Testis (tissue), 2 donors: ENCODE measurements around the gene ANAPC16.

ENCODE experiments used
- POLR2A ChIP-seq: fragments of 450-650 bp; IDR thresholded peaks from one replicate; pipeline ENCODE4 v1.6.1; 2017; ENCODE audit warnings: antibody characterized with exemption, mild to moderate bottlenecking, moderate library complexity
- TF ChIP-seq, protein P1 (sequence below), 3 experiments: fragments of 450-650 bp in 2 of 3; fragments of 200-600 bp in 1 of 3; sonication (generic) in 1 of 3; IDR thresholded peaks; one replicate each; pipeline ENCODE4 v1.5.1; 2016 to 2019; ENCODE audit warnings: antibody characterized with exemption in 3 of 3, mild to moderate bottlenecking in 2 of 3, moderate library complexity in 1 of 3

DNA sequence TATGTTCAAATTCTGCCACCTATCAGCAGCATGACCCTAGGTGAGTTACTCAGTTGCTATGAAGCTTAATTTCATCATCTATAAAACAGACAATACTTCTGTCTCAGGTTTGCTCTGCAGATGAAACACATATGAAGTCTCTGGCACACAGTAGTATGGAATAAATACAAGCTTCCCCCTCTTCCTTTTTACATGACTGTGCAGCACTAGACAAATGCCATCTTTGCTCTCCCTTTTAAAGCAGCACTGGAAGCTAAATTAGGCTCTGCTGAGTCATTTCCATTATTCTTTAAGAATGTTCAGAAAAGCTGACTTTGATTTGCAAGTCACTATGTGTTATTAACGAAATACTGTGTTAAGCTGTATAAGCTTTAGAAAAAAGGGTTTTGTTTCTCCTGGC lies 40.7 kb upstream of the ANAPC16 start:
- TF ChIP-seq, protein P1, sequence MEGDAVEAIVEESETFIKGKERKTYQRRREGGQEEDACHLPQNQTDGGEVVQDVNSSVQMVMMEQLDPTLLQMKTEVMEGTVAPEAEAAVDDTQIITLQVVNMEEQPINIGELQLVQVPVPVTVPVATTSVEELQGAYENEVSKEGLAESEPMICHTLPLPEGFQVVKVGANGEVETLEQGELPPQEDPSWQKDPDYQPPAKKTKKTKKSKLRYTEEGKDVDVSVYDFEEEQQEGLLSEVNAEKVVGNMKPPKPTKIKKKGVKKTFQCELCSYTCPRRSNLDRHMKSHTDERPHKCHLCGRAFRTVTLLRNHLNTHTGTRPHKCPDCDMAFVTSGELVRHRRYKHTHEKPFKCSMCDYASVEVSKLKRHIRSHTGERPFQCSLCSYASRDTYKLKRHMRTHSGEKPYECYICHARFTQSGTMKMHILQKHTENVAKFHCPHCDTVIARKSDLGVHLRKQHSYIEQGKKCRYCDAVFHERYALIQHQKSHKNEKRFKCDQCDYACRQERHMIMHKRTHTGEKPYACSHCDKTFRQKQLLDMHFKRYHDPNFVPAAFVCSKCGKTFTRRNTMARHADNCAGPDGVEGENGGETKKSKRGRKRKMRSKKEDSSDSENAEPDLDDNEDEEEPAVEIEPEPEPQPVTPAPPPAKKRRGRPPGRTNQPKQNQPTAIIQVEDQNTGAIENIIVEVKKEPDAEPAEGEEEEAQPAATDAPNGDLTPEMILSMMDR (IDR thresholded peaks at IDR 0.05): no peak
- no peak for TF ChIP-seq POLR2A
